Cardiac fibroblast (primary cell): ENCODE measurements around the gene BCL2L13.

ENCODE experiments used
- DNase-seq, 2 donors: peaks; one replicate each; pipeline versions ENCODE4 v3.0.0 to v3.0.0-alpha.2; 2010; ENCODE audit warnings: low read depth in 2 of 2
- H3K4me3 ChIP-seq, 2 donors: replicated peaks in 1 of 2; 1 replicate in 1 of 2; 2 replicates in 1 of 2; pipeline ENCODE4 v1.5.1; 2011; ENCODE audit warnings: low read depth in 2 of 2, low read length in 2 of 2, mild to moderate bottlenecking in 2 of 2, moderate library complexity in 1 of 2
- TF ChIP-seq, protein P1 (sequence below): IDR thresholded peaks from one replicate; pipeline ENCODE4 v1.5.1; 2011; ENCODE audit warnings: low read depth, mild to moderate bottlenecking, low read length, inconsistent platforms

The BCL2L13 gene

DNA sequence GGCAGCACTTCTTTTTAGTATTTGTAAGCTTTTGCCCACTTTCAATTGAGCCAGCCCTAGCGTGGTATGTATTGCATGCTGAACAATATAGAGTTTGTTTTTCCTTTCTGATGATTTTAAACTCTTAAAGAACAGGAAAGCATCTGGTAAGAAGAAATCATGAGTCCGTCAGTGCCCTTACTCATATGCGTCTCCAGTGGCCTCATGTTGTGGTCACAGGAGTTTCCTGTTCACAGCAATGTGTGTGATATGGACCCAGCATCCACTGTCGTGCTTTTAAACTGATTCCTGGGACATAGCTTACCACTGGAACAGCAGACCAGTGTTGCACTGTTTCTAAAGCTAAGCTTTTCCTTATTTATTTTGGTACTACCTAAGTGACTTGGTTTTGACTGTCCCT, 95.6 kb downstream of the BCL2L13 start:
- TF ChIP-seq, protein P1, sequence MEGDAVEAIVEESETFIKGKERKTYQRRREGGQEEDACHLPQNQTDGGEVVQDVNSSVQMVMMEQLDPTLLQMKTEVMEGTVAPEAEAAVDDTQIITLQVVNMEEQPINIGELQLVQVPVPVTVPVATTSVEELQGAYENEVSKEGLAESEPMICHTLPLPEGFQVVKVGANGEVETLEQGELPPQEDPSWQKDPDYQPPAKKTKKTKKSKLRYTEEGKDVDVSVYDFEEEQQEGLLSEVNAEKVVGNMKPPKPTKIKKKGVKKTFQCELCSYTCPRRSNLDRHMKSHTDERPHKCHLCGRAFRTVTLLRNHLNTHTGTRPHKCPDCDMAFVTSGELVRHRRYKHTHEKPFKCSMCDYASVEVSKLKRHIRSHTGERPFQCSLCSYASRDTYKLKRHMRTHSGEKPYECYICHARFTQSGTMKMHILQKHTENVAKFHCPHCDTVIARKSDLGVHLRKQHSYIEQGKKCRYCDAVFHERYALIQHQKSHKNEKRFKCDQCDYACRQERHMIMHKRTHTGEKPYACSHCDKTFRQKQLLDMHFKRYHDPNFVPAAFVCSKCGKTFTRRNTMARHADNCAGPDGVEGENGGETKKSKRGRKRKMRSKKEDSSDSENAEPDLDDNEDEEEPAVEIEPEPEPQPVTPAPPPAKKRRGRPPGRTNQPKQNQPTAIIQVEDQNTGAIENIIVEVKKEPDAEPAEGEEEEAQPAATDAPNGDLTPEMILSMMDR = no peak
- DNase-seq = peak; percentile 36 to 69
- no peak overlapping the region for H3K4me3 ChIP-seq

DNA sequence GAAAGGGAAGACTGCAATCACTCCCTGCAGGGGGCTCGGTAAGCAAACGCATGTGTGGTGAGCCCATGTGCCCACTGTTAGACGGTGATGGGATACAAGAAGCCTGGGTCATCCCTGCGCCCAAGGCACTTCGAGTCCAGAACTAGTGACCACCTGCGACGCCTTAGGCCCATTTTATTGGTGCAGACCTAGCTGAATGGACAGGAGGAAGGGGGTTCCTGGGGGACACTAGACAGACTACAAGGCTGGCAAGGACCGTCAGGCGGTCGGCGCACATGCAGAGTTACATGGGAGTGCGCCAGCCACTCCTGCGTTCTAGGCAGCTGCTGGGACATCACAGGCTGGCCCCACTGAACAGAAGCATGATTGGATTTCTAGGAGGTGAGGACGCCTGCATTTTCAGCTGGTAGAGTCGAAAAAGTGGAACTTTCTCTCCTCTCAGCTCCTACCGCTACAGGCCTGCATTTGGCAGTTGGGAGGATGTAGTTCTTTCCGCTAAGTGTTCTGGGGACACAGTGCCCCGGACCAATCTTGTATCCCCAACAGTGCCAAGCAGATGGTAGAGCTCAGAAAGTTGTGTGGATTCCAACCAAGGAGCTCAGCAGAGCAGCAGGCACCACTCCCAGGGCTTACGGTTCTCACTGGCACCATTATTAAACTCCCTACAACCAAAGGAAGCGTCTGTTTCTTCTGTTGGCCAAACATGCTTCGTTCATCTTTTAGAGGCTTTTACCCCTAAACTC, 100.0 kb downstream of the BCL2L13 start:
- DNase-seq = no peak
- TF ChIP-seq, protein P1 = no peak
- H3K4me3 ChIP-seq = no peak overlapping the region

DNA sequence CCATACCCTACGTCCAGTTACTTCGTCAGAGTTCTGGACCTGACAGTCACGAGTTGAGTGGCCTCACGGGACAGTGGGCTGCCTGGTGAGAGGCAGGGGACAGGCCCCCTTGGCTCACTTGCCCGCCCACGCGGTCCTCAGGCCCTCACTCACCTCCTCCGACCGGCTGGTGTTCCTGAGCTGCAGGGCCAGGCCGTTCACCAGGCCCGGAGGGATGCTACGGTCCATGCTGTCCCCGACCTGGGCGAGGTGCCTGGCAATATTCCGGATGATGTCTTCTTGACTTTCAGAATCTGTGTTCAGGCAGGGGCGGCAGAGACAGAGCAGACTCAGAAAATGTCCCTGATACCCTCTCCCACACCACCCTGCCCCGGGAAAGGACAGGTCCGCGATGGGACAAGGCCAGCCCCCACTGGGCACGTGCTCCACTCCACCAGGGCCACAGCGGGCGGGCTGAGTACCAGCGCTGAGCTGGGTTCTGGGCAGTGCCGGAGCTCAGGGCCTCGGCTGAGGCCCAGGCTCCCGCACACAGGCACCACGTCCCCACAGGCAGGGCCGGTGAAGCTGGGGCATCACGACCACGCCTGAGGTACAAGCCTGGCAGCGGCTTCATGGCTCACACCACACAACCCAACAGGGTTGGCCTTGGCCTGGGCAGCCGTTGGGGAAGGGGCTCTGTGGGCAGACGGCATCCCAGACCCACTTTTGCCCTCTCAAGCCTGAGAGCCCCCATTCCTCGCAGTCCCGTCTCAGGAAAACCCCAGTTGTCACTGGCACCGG, 100.8 kb downstream of the BCL2L13 start:
- TF ChIP-seq, protein P1 = no peak
- DNase-seq = no peak
- no peak overlapping the region for H3K4me3 ChIP-seq

DNA sequence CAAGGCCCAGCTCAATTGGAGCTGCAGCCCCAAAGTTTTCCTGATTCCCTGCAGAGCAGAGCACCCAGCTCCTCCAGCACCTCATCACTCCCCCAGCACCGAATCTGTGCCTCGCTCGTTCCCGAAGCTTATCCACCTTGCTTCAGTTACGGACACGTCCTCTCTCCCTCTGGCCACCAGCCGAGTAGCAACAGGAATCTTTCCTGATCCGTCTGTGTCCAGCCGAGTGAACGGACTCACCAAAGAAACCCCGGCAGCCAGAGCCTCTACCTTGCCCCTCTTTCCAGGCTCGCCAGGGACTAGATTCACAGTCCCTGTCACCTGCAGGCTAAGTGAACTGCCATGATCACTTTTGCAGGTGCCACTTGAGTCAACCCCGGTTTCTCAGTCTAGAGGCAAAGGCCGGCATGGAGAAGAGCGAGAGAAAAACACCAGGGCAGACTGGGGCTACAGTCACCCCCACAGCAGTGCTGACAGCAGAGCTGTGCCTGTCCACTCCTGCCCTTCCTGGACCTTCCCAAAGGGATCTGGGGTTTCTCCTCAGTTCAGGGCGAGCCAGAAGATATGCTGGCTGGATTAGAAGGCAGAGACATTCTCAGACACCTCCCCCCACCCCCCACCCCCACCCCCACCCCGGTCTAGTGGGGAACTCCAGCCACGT, 103.4 kb downstream of the BCL2L13 start:
- TF ChIP-seq, protein P1 = no peak

DNA sequence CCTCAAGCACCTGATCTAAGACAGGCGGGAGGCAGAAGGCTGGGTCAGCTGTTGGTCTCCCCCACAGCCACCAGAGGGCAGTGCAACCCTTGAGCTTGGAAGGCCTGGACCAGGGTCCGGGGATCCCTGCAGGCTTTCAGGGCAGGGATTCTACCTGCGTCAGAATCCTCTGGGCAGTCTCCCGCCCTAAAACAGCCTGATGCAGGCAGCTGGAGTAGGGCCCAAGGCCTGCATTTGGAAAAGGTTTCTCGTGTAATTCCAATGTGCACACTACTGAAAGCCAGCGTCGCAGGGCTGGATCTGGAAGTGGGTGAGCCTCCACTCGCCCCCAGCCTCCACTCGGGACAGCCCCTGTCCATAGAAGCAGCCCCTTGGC, 104.0 kb downstream of the BCL2L13 start:
- TF ChIP-seq, protein P1 = peak; percentile 85
- H3K4me3 ChIP-seq = no peak overlapping the region
- peak; percentile 71 to 79 for DNase-seq

More for the DNA sequence above, 103.4 kb downstream of the BCL2L13 start:
- no peak for DNase-seq
- no peak overlapping the region for H3K4me3 ChIP-seq

DNA sequence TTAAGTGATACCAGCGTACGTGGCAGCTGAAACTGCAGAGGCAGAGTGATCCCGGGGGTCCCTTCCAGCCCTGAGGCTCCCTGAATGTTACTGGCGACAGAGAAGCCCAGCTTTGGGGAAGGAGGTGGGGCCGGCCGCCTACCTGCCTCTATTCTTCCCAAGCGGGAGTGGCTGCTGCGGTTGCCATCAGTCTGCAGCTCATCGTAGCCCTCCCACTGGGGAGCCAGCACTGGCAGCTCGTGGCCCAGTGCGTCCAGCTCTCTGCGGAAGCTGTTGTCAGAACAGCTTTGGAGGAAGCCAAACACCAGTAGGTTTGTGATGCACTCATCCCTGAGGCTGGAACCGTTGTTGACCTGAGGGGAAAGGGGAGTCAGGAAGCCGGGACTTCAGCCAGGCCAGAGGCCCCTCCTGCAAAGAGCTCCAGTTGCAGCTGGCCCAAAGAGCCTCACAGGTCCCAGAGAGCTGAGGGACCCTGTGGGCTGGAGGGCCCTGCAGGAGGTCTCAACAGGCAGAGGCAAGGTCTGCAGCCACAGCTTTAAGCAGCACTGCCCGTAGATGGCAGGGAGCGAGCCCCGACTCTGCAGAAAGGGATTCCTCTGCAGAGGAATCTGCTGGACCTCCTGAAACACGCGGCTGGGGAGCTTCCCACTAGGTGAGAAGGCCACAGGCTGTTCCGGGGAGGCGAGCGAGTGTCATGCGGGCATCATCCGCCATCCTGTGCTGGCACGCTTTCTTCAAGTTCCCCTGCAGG, 105.3 kb downstream of the BCL2L13 start:
- H3K4me3 ChIP-seq = no peak overlapping the region
- TF ChIP-seq, protein P1 = no peak
- no peak for DNase-seq
